ENCODE results near the gene TMEM175. TPM values are rescaled to one million over a fixed set of nuclear protein-coding genes. Genes with fewer than 3 reads are reported as not detected.

The TMEM175 gene
- total and polyA plus RNA-seq, 9 of the 15 experiments (the other 6 are each of a cell fraction or from before 2014, with no cell fraction given), result 0.13 to 30.9 (median 9.4) TPM

DNA sequence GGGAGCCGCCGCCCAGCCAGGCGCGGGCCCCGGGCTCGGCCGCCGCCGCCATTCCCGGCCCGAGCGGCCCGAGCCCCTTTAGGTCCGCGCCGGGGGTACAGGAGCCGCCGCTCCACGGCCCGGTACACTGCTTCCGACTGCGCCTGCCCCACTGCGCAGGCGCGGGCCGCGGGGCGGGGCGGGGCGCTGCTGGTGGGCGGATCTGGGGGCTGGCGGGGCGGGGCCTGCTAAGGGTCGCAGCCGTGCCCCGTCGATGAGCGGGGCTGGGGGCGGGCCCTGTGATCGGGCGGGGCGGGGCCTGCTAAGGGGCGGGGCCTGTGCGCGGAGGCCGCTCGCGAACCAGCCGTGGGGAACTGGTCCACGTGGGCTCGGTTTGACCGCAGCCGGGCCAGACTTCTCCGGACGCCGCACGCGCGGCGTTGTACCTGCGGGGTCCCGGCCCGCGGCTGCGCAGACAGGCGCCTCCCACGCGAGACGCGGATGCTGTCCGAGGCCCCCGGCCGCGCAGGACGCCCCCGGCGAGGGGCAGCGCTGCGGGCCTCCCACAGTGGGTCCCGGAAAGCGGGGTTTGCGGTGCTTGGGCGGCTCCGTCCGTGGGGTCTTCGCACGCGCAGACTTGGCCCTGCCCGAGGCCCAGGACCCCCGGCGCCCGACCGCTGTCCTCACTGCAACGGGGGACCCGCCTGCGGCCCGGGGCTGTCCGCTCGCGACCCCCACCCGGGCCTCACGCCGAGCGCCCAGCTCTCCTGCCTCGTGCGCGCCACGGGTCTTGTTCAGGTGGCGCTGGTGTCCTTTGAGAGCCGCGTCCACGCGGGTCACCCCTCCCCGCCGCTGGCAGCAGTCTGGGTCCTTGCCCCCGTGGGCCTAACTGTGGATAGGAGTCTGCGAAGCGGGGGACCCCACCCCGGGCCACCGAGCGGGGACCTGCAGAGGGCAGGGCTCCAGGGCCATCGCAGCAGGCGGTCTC lies 41.5 kb downstream of the TMEM175 start, which contains the start of gene DGKQ (continued):
- TF ChIP-seq, protein P1, sequence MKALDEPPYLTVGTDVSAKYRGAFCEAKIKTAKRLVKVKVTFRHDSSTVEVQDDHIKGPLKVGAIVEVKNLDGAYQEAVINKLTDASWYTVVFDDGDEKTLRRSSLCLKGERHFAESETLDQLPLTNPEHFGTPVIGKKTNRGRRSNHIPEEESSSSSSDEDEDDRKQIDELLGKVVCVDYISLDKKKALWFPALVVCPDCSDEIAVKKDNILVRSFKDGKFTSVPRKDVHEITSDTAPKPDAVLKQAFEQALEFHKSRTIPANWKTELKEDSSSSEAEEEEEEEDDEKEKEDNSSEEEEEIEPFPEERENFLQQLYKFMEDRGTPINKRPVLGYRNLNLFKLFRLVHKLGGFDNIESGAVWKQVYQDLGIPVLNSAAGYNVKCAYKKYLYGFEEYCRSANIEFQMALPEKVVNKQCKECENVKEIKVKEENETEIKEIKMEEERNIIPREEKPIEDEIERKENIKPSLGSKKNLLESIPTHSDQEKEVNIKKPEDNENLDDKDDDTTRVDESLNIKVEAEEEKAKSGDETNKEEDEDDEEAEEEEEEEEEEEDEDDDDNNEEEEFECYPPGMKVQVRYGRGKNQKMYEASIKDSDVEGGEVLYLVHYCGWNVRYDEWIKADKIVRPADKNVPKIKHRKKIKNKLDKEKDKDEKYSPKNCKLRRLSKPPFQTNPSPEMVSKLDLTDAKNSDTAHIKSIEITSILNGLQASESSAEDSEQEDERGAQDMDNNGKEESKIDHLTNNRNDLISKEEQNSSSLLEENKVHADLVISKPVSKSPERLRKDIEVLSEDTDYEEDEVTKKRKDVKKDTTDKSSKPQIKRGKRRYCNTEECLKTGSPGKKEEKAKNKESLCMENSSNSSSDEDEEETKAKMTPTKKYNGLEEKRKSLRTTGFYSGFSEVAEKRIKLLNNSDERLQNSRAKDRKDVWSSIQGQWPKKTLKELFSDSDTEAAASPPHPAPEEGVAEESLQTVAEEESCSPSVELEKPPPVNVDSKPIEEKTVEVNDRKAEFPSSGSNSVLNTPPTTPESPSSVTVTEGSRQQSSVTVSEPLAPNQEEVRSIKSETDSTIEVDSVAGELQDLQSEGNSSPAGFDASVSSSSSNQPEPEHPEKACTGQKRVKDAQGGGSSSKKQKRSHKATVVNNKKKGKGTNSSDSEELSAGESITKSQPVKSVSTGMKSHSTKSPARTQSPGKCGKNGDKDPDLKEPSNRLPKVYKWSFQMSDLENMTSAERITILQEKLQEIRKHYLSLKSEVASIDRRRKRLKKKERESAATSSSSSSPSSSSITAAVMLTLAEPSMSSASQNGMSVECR (CRISPR knock-in tag; IDR thresholded peaks at IDR 0.05), result peak; percentile 41; the same call in 1 of the 2 replicates
- TF ChIP-seq POLR3A (IDR thresholded peaks at IDR 0.05; ENCODE audit: borderline replicate concordance, extremely low read depth, insufficient read depth, insufficient read length), result no peak
- no peak for TF ChIP-seq MTA2 (IDR thresholded peaks at IDR 0.05; ENCODE audit: low read depth)
- no peak for TF ChIP-seq PHF21A (IDR thresholded peaks at IDR 0.05; ENCODE audit: borderline replicate concordance, low read depth)
- TF ChIP-seq POLR2H (tag; IDR thresholded peaks at IDR 0.05; ENCODE audit: low read depth), result no peak
- no peak for TF ChIP-seq TBL1XR1 (IDR thresholded peaks at IDR 0.05; ENCODE audit: low read length in 2 of 2)
- TF ChIP-seq, protein P2, sequence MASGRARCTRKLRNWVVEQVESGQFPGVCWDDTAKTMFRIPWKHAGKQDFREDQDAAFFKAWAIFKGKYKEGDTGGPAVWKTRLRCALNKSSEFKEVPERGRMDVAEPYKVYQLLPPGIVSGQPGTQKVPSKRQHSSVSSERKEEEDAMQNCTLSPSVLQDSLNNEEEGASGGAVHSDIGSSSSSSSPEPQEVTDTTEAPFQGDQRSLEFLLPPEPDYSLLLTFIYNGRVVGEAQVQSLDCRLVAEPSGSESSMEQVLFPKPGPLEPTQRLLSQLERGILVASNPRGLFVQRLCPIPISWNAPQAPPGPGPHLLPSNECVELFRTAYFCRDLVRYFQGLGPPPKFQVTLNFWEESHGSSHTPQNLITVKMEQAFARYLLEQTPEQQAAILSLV (tag; IDR thresholded peaks at IDR 0.05), result no peak
- TF ChIP-seq, protein P3, sequence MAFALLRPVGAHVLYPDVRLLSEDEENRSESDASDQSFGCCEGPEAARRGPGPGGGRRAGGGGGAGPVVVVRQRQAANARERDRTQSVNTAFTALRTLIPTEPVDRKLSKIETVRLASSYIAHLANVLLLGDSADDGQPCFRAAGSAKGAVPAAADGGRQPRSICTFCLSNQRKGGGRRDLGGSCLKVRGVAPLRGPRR (CRISPR knock-in tag; IDR thresholded peaks at IDR 0.05), result no peak
- no peak for TF ChIP-seq ZNF263 (CRISPR knock-in tag; IDR thresholded peaks at IDR 0.05; ENCODE audit: borderline replicate concordance)
- TF ChIP-seq HOXB6 (CRISPR knock-in tag; IDR thresholded peaks at IDR 0.05; ENCODE audit: borderline replicate concordance), result no peak
- TF ChIP-seq, protein P4, sequence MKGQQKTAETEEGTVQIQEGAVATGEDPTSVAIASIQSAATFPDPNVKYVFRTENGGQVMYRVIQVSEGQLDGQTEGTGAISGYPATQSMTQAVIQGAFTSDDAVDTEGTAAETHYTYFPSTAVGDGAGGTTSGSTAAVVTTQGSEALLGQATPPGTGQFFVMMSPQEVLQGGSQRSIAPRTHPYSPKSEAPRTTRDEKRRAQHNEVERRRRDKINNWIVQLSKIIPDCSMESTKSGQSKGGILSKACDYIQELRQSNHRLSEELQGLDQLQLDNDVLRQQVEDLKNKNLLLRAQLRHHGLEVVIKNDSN (CRISPR knock-in tag; IDR thresholded peaks at IDR 0.05), result no peak; the same call in 1 of the 2 replicates
- no peak for TF ChIP-seq FOXM1 (IDR thresholded peaks at IDR 0.05; ENCODE audit: low read depth)
- TF ChIP-seq FOXM1 (CRISPR knock-in tag; IDR thresholded peaks at IDR 0.05; ENCODE audit: low read depth), result no peak
- no peak for TF ChIP-seq BRF1 (IDR thresholded peaks at IDR 0.05; ENCODE audit: borderline replicate concordance, extremely low read depth, insufficient read length)
- TF ChIP-seq HDAC1 (IDR thresholded peaks at IDR 0.05), result 0 out of 4 replicates have a peak, but pooled peaks of 1 of the 2 experiments have one; percentile 28
- no peak for TF ChIP-seq HNRNPH1 (optimal IDR thresholded peaks at IDR 0.05; ENCODE audit: low read depth, low read length)
- TF ChIP-seq MCM5 (IDR thresholded peaks at IDR 0.05; ENCODE audit: low read depth), result no peak
- no peak for TF ChIP-seq MYBL2 (IDR thresholded peaks at IDR 0.05; ENCODE audit: low read depth)
- TF ChIP-seq MYBL2 (CRISPR knock-in tag; IDR thresholded peaks at IDR 0.05; ENCODE audit: borderline replicate concordance), result no peak
- TF ChIP-seq RBM25 (IDR thresholded peaks at IDR 0.05; ENCODE audit: low read depth, low read length, severe bottlenecking), result no peak
- TF ChIP-seq POLR2B (IDR thresholded peaks at IDR 0.05; ENCODE audit: low read depth, partially characterized antibody), result no peak

Measured in K562 (cell line).